Measurements from ENCODE around the gene BMP2K.
A peak's percentile ranks its signal among the peaks of the same experiment; 100 is the strongest.

BMP2K gene

GRCh38 chr4:78938474-78938867, 162.3 kb downstream of the BMP2K start:
- peak in 1 of 2 experiments; percentile 10 for DNase-seq

- peak; percentile 72 to 84 for DNase-seq
Measured at GRCh38 chr4:78938868-78939666, 162.9 kb downstream of the BMP2K start, which contains the start of gene PAQR3. Gene PAQR3 (minus strand): TSS chr4:78939438. CDS start chr4:78939224, 214 bp downstream.

- DNase-seq, result no peak
Measured at GRCh38 chr4:78939667-78940008, 163.5 kb downstream of the BMP2K start.

GRCh38 chr4:78940752-78941151, 164.6 kb downstream of the BMP2K start:
- DNase-seq, result no peak

GRCh38 chr4:78944381-78944780, 168.2 kb downstream of the BMP2K start:
- DNase-seq, result no peak

DNA sequence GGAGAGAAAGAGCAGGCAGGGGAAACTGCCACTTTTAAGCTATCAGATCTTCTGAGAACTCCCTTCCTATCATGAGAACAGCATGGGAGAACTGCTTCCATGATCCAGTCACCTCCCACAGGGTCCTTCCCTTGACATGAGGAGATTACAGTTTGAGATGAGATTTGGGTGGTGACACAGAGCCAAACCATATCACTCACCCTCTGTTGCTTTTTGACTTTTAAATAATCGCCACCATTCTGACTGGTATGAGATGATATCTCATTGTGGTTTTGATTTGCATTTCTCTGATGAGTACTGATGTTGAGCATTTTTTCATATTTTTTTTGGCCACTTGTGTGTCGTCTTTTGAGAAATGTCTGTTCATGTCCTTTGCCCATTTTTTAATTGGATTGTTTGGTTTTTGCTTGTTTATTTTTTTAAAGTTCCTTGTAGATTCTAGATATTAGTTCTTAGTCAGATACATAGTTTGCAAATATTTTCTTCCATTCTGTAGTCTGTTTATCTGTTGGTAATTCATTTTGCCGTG, 169.6 kb downstream of the BMP2K start:
- no peak for DNase-seq

GRCh38 chr4:78949735-78950134, 173.6 kb downstream of the BMP2K start:
- DNase-seq, result peak in 1 of 2 experiments; percentile 32

GRCh38 chr4:78951862-78952472, 175.8 kb downstream of the BMP2K start:
- DNase-seq, result peak; percentile 30 to 32

GRCh38 chr4:78953231-78953630, 177.1 kb downstream of the BMP2K start:
- DNase-seq, result no peak

DNA sequence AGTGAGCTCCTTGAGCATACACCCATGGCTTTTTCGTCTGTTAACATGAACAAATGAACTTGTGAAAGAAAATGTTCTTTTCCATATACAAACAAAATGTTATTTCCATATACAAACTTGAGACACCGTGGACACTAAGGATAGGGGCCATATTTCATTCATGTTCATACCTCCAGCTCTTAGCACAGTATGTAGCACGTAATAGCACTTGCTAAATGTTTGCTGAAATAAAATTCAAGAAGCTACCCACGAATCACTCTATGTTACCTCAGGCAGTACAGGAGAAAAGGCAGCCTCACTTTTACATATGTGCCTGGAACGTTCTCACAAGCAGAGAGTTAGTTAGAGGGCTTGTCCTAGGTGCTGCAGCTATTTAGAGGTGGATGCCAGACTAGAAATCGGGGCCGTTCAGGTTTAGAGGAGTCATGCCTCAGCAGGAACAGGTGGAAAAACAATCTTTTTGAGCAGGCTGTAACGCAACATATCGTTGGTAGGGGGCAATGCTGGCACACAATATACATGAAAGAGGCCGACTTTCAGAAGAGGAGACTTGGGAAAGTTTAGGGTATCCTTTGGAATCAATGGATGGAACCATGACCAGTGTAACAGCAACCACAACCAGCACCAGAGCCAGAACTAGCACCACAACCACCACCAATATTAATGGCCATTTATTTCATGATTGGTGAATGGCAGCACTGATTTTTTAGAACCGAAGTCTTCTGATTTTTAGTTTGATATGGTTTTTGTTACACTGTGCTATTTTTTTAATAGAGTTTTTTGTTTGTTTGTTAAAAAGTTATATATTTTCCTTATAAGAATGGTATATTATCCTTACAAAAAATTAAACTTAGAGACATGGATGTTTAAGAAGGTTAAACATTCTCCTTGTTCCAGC, 177.9 kb downstream of the BMP2K start:
- peak; percentile 17 to 42 for DNase-seq

DNA sequence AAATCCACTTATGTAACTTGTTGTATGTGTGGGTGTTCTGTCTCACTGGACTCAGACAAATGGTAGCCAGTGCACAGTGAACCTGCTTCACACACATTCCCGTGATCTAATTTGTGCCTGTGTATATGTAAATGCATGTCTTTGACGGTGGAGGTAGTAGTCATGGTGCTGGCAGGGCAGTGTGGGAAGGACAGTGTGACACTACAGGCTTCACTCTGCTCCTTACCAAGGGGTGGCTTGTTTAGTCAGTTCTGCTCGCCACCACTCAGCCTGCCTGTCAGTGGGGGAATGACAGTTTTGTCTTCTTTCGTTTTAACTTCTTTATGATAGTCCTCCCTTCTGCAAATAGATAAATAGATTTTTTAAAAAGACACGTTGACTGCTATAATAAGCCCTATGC, 180.8 kb downstream of the BMP2K start:
- no peak for DNase-seq

GRCh38 chr4:78960926-78961325, 184.8 kb downstream of the BMP2K start:
- DNase-seq, result no peak
